Nephron (organoid): ENCODE results near the gene HMGN1.
"Not testable (repeated sequence)": the region's sequence is repeated elsewhere in the genome, so short reads cannot be mapped to it uniquely, and the experiment has no call there.

Experiments used
- H3K27ac Mint-ChIP-seq, 3 experiments: 2 replicates each; pipeline ENCODE4 v1.8.0; 2020; ENCODE audit warnings: mixed read lengths in 3 of 3, mild to moderate bottlenecking in 2 of 3, moderate library complexity in 1 of 3
- H3K27me3 Mint-ChIP-seq: 2 replicates; pipeline ENCODE4 v1.8.0; 2021; ENCODE audit warnings: low read depth, mild to moderate bottlenecking, moderate library complexity, mixed read lengths
- H3K36me3 Mint-ChIP-seq: 2 replicates; pipeline ENCODE4 v1.8.0; 2020; ENCODE audit warnings: low read depth, mixed read lengths
- H3K4me1 Mint-ChIP-seq: 2 replicates; pipeline ENCODE4 v1.8.0; 2020; ENCODE audit warnings: mixed read lengths
- H3K4me3 Mint-ChIP-seq, 3 experiments: 2 replicates each; pipeline ENCODE4 v1.8.0; 2020; ENCODE audit warnings: mild to moderate bottlenecking in 3 of 3, mixed read lengths in 3 of 3, moderate library complexity in 2 of 3
- H3K9me3 Mint-ChIP-seq: 2 replicates; pipeline ENCODE4 v1.8.0; 2020; ENCODE audit warnings: mixed read lengths
- CTCF ChIP-seq, 3 experiments: fragments of 200-600 bp; sonication (generic); IDR thresholded peaks; one replicate each; pipeline ENCODE4 v1.5.0; 2021; ENCODE audit warnings: antibody characterized with exemption in 3 of 3; ENCODE audit not compliant: unreplicated experiment in 3 of 3

Gene HMGN1

GRCh38 chr21:39374046-39374445 is 25.2 kb upstream of the HMGN1 start:
- H3K4me1 Mint-ChIP-seq = no peaks in the 10 kb centered on the region
- no peaks in the 10 kb centered on the region for H3K9me3 Mint-ChIP-seq
- peaks cover 6% of the 10 kb centered on the region for H3K27me3 Mint-ChIP-seq
- no peak for TF ChIP-seq CTCF (IDR thresholded peaks at IDR 0.05; ENCODE audit: unreplicated experiment in 3 of 3)
- H3K27ac Mint-ChIP-seq = no peak overlapping the region
- H3K36me3 Mint-ChIP-seq = no peaks in the 10 kb centered on the region
- H3K4me3 Mint-ChIP-seq = no peak overlapping the region

DNA sequence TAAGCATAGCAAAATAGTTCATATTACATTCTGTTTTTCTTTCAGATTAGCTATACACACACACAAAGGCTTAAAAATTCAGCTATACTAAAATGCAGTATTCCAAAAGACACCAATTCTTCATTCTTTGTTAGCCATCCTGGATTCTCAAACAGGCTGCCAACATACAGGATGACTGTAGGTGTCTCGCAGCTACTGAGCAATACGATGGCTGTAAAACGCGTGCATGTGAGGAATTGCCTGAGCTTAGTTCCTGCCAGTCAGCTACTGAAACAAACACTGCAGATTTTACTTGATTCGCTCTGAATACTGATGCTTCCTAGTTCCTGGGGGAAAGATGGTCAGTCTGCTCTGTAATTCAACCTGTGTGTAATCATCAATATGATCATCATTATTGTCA is 24.7 kb upstream of the HMGN1 start:
- Mint-ChIP-seq H3K27me3 (peaks cover 6% of the 10 kb centered on the region), H3K36me3 (no peaks in the 10 kb centered on the region), H3K4me3 (no peak overlapping the region), H3K9me3 (no peaks in the 10 kb centered on the region), H3K27ac (no peak overlapping the region), H3K4me1 (no peaks in the 10 kb centered on the region)
- peak; percentile 38 to 51 (median 48) for TF ChIP-seq CTCF (IDR thresholded peaks at IDR 0.05; ENCODE audit: unreplicated experiment in 3 of 3)

DNA sequence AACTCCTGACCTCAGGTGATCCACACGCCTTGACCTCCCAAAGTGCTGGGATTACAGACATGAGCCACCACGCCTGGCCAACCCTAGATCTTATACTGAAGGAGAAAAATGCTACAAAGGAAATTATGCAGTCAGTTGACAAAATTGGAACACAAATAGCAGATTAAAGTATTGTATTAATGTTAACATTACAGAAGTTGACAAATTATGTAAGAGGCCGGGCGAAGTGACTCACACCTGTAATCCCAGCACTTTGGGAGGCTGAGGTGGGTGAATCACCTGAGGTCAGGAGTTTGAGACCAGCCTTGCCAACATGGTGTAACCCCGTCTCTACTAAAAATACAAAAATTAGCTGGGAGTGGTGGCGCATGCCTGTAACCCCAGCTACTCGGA is 21.0 kb upstream of the HMGN1 start:
- not testable (repeated sequence) for H3K4me3 Mint-ChIP-seq, H3K9me3 Mint-ChIP-seq, H3K27ac Mint-ChIP-seq, H3K27me3 Mint-ChIP-seq, H3K4me1 Mint-ChIP-seq, H3K36me3 Mint-ChIP-seq

DNA sequence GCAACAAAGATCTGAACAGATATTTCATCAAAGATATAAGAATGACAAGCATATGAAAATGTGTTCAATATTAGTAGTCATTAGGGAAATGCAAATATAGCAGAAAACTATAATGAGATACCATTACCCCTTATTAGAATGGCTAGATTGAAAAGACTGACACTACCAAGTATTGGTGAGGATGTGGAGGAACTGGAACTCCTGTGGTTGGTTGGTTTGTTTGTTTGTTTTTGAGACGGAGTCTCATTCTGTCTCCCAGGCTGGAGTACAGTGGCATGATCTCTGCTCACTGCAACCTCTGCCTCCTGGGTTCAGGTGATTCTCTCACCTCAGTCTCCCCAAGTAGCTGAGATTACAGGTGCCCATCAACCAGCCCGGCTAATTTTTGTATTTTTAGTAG is 18.9 kb upstream of the HMGN1 start:
- H3K36me3 Mint-ChIP-seq = no peaks in the 10 kb centered on the region
- H3K27ac Mint-ChIP-seq = no peak overlapping the region
- no peaks in the 10 kb centered on the region for H3K27me3 Mint-ChIP-seq
- peaks cover 6% of the 10 kb centered on the region for H3K9me3 Mint-ChIP-seq
- no peaks in the 10 kb centered on the region for H3K4me1 Mint-ChIP-seq
- no peak overlapping the region for H3K4me3 Mint-ChIP-seq
- no peak for TF ChIP-seq CTCF (IDR thresholded peaks at IDR 0.05; ENCODE audit: unreplicated experiment in 3 of 3)

- no peaks in the 10 kb centered on the region for H3K36me3 Mint-ChIP-seq
- H3K4me1 Mint-ChIP-seq = no peaks in the 10 kb centered on the region
- no peak for TF ChIP-seq CTCF (IDR thresholded peaks at IDR 0.05; ENCODE audit: unreplicated experiment in 3 of 3)
- no peak overlapping the region for H3K27ac Mint-ChIP-seq
- H3K4me3 Mint-ChIP-seq = no peak overlapping the region
- peaks cover 6% of the 10 kb centered on the region for H3K9me3 Mint-ChIP-seq
- H3K27me3 Mint-ChIP-seq = no peaks in the 10 kb centered on the region
Measured at GRCh38 chr21:39366563-39366962, 17.7 kb upstream of the HMGN1 start.

DNA sequence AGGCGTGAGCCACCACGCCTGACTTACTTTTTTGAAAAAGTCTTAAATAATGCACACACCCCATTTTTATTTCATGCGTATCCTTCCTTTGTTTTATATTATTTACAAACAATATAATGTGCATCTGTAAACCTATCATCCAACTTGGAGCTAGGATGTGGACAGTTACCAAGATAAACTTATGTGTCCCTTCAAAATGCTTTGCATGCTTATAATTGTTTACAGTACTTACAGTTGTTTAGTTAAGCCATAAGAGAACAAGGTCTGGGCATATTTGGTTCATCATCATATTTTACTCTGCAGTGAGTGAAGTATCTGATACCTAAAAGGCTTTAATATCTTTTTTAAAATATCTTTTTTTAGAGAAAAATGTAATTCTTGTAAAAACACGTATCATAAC is 16.1 kb upstream of the HMGN1 start:
- Mint-ChIP-seq H3K9me3 (peaks cover 6% of the 10 kb centered on the region), H3K27ac (no peak overlapping the region), H3K27me3 (no peaks in the 10 kb centered on the region), H3K36me3 (no peaks in the 10 kb centered on the region), H3K4me3 (no peak overlapping the region), H3K4me1 (no peaks in the 10 kb centered on the region)
- no peak for TF ChIP-seq CTCF (IDR thresholded peaks at IDR 0.05; ENCODE audit: unreplicated experiment in 3 of 3)
